Skeletal muscle satellite cell (primary cell): ENCODE measurements around the gene GET4.

Experiments
- H3K27me3 ChIP-seq: 2 replicates; pipeline ENCODE4 v1.7.0; 2013; ENCODE audit warnings: low read length; ENCODE audit not compliant: control insufficient read depth, insufficient read depth
- H3K36me3 ChIP-seq: 2 replicates; pipeline ENCODE4 v1.7.0; 2013; ENCODE audit warnings: mild to moderate bottlenecking, control low read depth, low read length; ENCODE audit not compliant: insufficient read depth
- H3K4me1 ChIP-seq: 2 replicates; pipeline ENCODE4 v1.7.0; 2013; ENCODE audit warnings: low read length; ENCODE audit not compliant: control insufficient read depth, insufficient read depth
- H3K4me2 ChIP-seq: 2 replicates; pipeline ENCODE4 v1.7.0; 2013; ENCODE audit warnings: mild to moderate bottlenecking, low read length
- H3K4me3 ChIP-seq: 2 replicates; pipeline ENCODE4 v1.7.0; 2013; ENCODE audit warnings: low read length
- H3K9ac ChIP-seq: 2 replicates; pipeline ENCODE4 v1.7.0; 2013; ENCODE audit warnings: mild to moderate bottlenecking, low read depth, low read length, moderate library complexity
- H3K9me3 ChIP-seq: replicated peaks from 2 replicates; pipeline ENCODE4 v1.7.0; 2013; ENCODE audit warnings: mild to moderate bottlenecking, control low read depth, low read length

Gene GET4

DNA sequence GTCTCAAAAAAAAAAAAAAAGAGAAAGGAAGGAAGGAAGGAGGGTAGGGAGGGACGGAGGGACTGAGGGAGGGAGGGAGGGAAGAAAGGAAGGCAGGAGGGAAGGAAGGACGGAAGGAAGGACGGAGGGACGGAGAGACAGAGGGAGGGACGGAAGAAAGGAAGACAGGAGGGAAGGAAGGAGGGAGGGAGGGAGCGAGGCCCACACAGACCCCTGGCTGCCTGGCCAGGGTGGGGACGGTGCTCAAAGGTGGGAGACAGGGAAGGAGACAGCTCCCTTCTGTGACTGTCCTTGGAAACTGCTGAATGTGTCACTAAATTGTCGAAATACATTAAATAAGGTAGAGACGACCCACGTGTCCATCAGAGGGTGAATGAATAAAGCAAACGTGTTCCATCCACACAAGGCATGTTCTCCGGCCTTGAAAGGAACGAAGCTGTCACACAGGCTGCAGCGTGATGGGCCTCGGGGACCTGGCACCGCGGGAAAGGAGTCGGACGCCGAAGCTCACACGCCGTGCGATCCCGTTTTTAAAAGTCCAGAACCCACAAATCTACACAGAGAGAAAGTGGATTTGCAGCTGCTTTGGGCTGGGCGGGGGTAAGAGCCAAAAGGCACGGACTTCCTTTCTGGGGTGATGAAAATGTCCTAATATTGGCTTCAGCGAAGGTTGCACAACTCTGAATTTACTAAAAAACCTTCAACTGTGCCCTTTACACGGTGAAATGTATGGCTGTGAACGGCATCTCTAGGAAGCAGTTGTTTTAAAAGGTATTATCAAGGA, 54.8 kb downstream of the GET4 start:
- Histone ChIP-seq H3K4me1 (peaks cover 12% of the 10 kb centered on the region), H3K36me3 (no peaks in the 10 kb centered on the region), H3K9ac (no peak overlapping the region), H3K4me3 (no peak overlapping the region), H3K9me3 (no peaks in the 10 kb centered on the region), H3K4me2 (no peak overlapping the region), H3K27me3 (peaks cover 9% of the 10 kb centered on the region)

DNA sequence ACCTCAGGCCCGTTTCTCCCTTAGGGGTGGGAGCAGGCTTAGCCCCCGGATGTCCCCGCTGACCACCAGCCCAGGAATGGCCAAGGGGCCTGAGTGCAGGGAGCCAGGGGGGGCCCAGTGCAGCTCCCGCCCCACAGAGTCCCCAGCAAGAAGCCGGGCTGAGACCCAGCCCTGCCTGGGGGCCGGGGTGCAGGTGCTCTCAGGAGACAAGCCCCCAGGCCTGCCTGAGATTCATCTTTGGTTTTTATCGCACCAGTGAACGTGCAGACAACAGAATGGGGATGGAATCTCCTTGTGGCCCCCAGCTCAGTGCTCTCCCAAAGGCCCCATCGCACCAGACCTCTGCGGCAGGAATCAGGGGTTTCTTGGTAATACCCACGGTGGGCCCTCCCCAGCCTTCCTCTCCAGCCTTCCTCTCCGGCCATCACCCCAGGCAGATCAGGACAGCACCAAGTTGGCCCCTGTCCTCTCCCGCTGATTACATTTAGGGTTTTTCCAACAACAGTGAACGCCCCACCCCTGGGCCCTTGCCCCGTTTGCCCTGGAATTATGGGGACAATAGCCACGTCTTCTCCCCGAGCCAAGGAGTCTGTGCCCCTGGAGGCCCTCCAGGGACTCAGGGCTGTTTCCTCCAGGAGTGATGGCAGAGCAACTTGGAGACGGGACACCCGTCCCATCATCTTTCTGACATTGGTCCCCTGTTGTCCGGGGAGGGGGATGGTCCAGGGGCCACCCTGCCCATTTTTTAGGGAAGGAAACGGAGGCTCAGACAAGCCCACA, 55.7 kb downstream of the GET4 start:
- H3K27me3 ChIP-seq, result peaks cover 9% of the 10 kb centered on the region
- no peaks in the 10 kb centered on the region for H3K36me3 ChIP-seq
- H3K9me3 ChIP-seq, result no peaks in the 10 kb centered on the region
- H3K4me3 ChIP-seq, result no peak overlapping the region
- H3K4me1 ChIP-seq, result peaks cover 19% of the 10 kb centered on the region
- H3K4me2 ChIP-seq, result no peak overlapping the region
- H3K9ac ChIP-seq, result no peak overlapping the region

DNA sequence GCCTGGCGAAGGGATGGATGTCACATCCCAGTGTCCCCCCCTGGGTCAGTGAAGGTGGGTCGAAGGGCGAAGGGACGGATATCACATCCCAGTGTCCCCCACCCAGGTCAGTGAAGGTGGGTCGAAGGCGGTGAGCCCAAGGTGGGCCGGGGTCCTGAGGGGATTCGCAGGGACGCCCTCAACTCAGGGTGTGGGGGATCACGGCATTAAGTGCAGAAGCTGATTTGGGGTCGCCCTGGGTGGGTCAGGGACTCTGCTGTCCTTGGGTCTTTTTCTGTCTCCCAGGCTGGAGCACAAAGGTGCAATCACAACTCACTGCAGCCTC, 56.3 kb downstream of the GET4 start:
- no peak overlapping the region for H3K9ac ChIP-seq
- H3K4me1 ChIP-seq, result peaks cover 19% of the 10 kb centered on the region

DNA sequence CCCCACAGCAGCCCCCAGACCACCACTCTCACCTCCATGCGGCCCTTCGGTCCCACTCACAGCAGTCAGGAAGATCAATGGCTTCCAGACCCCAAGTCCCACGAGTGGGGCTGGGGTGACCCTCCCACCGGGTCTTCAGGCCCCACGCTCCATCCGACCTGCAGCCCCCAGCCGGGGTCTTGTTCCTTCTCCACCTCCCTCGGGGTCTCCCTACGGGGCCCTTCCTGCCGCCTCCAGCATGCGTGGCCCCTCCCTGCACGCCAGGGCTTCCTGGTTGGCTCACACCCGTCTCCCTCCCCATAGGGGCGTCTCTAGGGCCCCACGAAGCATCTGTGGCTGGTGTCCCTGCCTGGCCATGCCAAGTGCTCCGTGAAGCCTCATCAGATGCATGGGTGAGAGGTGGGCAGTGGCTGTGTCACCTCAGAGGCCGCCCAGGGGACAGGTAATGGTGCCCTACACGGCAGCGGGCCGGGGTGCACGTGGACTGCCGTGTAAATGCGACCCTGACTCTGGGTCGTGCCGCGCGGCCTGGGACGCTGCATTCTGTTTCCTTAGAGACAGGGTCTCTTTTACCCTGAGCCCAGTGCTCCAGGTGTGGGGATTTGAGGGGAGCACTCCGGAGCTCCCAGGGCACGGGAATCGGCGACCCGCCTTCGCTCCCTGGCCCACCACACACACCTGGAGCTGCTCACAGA, 58.3 kb downstream of the GET4 start:
- H3K9ac ChIP-seq, result no peak overlapping the region
- H3K4me1 ChIP-seq, result peaks cover 7% of the 10 kb centered on the region

More for the DNA sequence above, 56.3 kb downstream of the GET4 start:
- H3K4me3 ChIP-seq, result no peak overlapping the region
- no peaks in the 10 kb centered on the region for H3K36me3 ChIP-seq
- H3K9me3 ChIP-seq, result no peaks in the 10 kb centered on the region
- peaks cover 9% of the 10 kb centered on the region for H3K27me3 ChIP-seq
- H3K4me2 ChIP-seq, result no peak overlapping the region

DNA sequence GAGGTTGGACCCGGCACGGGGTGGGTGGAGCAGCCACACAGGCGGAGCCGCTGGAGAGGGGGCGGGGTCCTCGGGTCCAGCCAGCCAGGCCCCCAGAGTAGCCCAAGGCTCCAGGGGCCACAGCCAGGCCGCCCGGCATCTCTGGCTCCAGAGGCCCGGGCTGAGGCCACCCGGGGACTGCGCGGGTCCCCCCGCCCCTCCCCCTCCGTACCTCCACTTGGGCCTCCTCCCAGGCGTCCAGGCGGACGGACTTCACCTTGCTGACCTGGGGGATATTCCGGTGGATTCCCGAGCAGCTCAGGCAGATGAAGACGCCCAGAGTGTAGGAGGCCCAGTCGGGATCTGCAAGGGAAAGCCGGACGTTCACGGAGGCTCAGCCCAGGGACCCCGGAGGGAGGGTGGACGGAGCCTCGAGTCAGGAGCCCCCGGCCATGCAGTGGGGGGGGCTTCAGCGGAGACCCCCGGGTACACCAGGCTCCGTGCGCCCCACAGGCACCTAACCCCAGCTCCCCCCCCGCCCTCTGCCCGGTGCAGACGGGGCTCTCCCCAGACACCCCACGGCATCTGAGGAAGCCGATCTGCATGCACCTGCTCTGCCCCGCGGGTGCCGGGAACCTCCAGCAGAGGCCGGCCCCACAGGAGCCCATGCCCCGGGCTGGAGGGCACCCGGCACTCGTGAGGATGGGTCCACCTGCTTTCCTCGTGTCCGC, 59.0 kb downstream of the GET4 start:
- Histone ChIP-seq H3K36me3 (no peaks in the 10 kb centered on the region), H3K4me1 (peaks cover 7% of the 10 kb centered on the region)

More for the DNA sequence above, 58.3 kb downstream of the GET4 start:
- Histone ChIP-seq H3K4me2 (no peak overlapping the region), H3K36me3 (no peaks in the 10 kb centered on the region), H3K9me3 (no peaks in the 10 kb centered on the region), H3K27me3 (peaks cover 11% of the 10 kb centered on the region), H3K4me3 (no peak overlapping the region)

DNA sequence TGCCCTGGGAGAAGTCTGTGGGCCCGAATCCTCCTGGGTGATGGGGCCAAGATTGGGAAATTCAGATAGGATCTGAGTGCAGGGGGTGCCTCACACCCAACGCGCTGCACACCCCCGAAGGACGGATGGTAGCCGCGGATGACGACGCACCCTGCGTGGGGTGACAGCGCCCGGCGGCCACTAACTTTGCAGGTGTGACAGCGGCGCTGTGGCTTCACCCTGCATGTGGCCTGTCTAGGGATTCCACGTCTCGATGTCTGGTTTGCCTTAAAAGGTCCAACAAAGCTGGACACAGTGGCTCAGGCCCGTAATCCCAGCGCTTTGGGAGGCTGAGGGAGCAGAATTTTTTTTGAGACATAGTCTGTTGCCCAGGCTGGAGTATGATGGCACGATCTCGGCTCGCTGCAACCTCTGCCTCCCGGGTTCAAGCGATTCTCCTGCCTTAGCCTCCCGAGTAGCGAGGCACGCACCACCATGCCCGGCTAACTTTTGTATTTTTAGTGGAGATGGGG, 59.6 kb downstream of the GET4 start:
- peaks cover 5% of the 10 kb centered on the region for H3K9me3 ChIP-seq
- H3K4me1 ChIP-seq, result peaks cover 7% of the 10 kb centered on the region
- no peaks in the 10 kb centered on the region for H3K36me3 ChIP-seq
- peaks cover 24% of the 10 kb centered on the region for H3K27me3 ChIP-seq
- no peak overlapping the region for H3K4me2 ChIP-seq
- no peak overlapping the region for H3K9ac ChIP-seq
- no peak overlapping the region for H3K4me3 ChIP-seq

More for the DNA sequence above, 59.0 kb downstream of the GET4 start:
- Histone ChIP-seq H3K27me3 (peaks cover 18% of the 10 kb centered on the region), H3K9ac (no peak overlapping the region), H3K9me3 (peaks cover 1% of the 10 kb centered on the region), H3K4me3 (no peak overlapping the region), H3K4me2 (no peak overlapping the region)

DNA sequence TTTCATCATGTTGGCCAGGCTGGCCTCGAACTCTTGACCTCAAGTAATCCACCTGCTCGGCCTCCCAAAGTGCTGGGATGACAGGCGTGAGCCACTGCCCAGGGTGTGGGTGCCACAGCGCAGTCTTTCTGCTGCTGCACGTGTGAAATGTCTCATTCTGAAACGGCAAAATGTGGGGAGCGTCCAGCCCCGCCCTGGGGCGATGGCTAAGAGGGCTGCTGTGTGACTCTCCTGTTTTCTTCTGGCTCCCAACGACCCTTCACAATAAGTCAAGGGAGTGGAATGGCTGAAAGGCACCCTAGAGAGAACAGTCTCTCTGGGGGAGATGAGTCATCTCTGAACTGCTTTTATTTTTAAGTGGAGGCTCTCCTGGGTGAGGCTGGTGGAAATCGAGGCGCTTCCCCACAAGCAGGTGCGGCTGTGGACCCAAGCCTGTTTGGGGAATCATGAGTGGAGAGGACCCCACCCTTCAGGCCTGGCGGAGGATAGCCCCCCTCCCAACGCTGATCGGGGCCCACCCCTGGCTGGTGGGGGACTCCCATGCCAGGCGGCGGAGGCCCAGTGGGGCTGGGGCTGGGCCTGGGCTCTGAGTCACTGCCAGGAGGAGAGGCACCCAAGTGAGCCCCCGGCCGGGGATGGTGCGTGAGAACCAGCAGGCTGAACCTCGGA, 60.2 kb downstream of the GET4 start:
- Histone ChIP-seq H3K27me3 (peaks cover 25% of the 10 kb centered on the region), H3K4me3 (no peak overlapping the region), H3K9me3 (peaks cover 5% of the 10 kb centered on the region), H3K4me2 (no peak overlapping the region), H3K4me1 (peaks cover 7% of the 10 kb centered on the region), H3K9ac (no peak overlapping the region), H3K36me3 (no peaks in the 10 kb centered on the region)

DNA sequence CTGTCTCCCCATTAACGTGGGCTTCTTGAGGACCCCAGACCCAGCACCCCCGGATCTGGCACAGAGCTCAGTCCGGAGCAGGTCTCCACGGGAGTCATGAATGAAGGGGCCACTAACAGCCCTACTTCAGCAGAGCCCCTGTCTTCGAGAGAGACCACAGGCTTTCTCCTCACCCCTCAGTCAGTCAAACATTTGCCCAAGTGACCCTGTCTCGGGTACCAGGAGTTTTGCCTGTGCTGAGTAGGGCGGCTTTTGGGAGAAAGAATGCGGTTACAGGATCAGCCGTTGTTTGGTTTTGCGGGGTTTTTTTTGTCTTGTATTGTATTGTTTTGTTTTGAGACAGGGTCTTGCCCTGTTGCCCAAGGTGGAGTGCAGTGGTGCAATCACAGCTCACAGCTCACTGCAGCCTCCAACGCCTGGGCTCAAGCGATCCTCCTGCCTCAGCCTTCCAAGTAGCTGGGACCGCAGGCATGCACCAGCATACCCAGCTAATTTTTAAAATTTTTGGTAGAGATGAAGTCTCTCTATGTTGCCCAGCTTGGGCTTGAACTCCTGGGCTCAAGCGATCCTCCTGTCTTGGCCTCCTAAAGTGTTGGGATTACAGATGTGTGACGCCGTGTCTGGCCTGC, 61.6 kb downstream of the GET4 start:
- no peak overlapping the region for H3K4me3 ChIP-seq

DNA sequence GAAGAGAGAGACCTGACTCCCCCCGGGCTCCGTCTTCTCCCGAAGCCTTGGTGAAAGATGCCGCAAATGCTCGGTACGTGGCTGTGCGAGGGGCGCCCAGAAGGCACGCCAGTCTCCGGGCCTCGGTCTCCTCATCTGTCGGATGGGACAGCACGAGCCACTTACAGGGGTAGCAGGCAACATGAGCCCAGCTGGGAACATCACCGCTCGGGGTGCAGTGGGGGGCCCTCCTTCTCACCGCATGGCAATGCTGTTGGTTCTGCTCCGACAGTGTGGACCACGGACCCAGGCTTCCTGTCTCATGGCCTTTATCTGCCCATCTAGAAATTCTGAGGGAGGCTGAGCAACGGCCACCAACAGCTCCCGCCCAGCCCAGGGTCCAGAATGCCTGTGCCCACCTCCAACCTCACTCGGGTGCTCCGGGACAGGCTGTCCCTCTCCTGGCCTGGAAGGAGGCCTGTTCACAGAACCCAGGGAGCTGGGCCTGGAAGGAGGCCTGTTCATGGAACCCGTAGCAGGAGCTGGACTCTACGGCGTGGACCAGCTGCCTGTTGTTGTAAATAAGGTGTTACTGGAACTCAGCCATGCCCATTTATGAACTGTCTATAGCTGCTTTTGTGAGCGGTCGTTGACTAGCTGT, 62.3 kb downstream of the GET4 start:
- Histone ChIP-seq H3K36me3 (no peaks in the 10 kb centered on the region), H3K9me3 (peaks cover 5% of the 10 kb centered on the region), H3K4me2 (no peak overlapping the region), H3K9ac (no peak overlapping the region), H3K27me3 (peaks cover 27% of the 10 kb centered on the region), H3K4me3 (no peak overlapping the region), H3K4me1 (peaks cover 7% of the 10 kb centered on the region)

More for the DNA sequence above, 61.6 kb downstream of the GET4 start:
- Histone ChIP-seq H3K9me3 (peaks cover 5% of the 10 kb centered on the region), H3K4me2 (no peak overlapping the region), H3K4me1 (peaks cover 7% of the 10 kb centered on the region), H3K9ac (no peak overlapping the region), H3K27me3 (peaks cover 27% of the 10 kb centered on the region), H3K36me3 (no peaks in the 10 kb centered on the region)

DNA sequence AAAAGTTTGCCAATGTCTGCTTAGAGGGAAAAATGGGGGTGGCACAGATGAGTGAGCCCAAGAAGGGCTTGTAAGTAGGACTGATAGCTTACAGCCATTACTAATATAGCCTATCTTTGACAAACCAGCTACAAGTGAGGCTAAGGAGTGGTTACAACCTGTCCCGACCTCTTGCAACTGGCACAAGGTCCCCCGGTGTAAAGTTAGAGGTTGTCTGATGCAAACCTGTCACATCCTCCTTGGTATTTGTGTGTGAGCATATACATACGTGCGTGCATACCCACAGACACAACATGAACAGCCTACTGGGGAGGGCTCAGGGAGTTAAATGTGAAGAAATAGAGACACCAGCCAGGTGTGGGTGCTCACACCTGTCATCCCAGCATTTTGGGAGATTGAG, 63.5 kb downstream of the GET4 start:
- peaks cover 5% of the 10 kb centered on the region for H3K9me3 ChIP-seq
- H3K27me3 ChIP-seq, result peaks cover 27% of the 10 kb centered on the region
- no peak overlapping the region for H3K4me2 ChIP-seq
- H3K4me3 ChIP-seq, result no peak overlapping the region
- no peak overlapping the region for H3K9ac ChIP-seq
- H3K4me1 ChIP-seq, result peaks cover 7% of the 10 kb centered on the region
- no peaks in the 10 kb centered on the region for H3K36me3 ChIP-seq
